DOHH2 (cell line): ENCODE results near the gene CMIP.

Source experiments
- EZH2phosphoT487 ChIP-seq: fragments of 200-600 bp; sonication (generic); IDR thresholded peaks from 2 replicates; pipeline ENCODE4 v1.6.1; 2017; ENCODE audit warnings: borderline replicate concordance, mild to moderate bottlenecking, antibody characterized with exemption, low read length, moderate library complexity, mixed read lengths
- TF ChIP-seq, protein P1 (sequence below): fragments of 200-600 bp; sonication (generic); IDR thresholded peaks from one replicate; pipeline ENCODE4 v1.5.1; 2014; ENCODE audit warnings: antibody characterized with exemption, mild to moderate bottlenecking, low read depth, low read length; ENCODE audit not compliant: poor library complexity, severe bottlenecking

DNA sequence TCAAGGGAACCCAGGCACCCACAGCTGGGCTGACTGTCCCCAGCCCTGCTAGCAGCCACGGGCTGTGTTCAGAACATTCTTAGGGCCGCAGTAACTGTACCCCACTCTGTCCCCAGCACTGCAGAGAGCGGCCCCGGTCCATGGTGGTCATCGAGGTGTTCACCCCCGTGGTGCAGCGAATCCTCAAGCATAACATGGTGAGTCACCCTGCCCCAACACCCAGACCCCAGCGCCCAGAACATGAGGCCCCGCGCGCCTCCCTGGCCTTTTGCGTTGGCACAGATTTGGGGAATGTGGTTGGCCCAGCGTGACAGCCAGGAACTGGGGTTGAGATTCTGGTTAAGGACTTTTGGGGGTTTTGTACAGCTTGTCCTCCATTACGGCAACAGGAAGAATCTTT, 219.5 kb downstream of the CMIP start:
- TF ChIP-seq, protein P1, sequence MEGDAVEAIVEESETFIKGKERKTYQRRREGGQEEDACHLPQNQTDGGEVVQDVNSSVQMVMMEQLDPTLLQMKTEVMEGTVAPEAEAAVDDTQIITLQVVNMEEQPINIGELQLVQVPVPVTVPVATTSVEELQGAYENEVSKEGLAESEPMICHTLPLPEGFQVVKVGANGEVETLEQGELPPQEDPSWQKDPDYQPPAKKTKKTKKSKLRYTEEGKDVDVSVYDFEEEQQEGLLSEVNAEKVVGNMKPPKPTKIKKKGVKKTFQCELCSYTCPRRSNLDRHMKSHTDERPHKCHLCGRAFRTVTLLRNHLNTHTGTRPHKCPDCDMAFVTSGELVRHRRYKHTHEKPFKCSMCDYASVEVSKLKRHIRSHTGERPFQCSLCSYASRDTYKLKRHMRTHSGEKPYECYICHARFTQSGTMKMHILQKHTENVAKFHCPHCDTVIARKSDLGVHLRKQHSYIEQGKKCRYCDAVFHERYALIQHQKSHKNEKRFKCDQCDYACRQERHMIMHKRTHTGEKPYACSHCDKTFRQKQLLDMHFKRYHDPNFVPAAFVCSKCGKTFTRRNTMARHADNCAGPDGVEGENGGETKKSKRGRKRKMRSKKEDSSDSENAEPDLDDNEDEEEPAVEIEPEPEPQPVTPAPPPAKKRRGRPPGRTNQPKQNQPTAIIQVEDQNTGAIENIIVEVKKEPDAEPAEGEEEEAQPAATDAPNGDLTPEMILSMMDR: no peak
- no peak for TF ChIP-seq EZH2phosphoT487
